ENCODE data around the gene PTPN21. TPM values are rescaled to one million over a fixed set of nuclear protein-coding genes. Genes with fewer than 3 reads are reported as not detected.

Gene PTPN21
- total and polyA plus RNA-seq, 2 experiments from 2014 or later, result 12.0 to 16.7 TPM

DNA sequence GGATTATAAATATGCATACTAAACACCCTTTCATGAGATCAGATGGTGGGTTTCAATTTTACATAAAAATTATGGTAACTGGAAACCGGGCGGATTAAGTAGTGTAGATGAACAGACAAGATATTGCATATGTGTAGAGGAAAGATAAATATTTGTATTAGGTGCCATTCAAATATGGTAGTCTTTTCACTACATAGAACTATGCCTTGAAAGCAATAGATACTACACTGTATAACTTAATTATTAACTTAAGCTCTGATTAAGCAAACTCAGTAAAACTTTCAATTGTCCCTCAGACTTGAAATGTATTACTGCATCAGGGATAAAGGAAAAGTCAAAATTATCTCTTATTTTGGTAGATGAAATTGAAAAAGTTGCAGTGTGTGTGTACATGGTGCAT is 1.9 kb downstream of the PTPN21 start:
- Histone ChIP-seq H3K9me3 (ENCODE audit: low read depth) (no peaks in the 10 kb centered on the region), H3K4me1 (ENCODE audit: low read depth) (peaks cover 19% of the 10 kb centered on the region), H3K4me3 (no peak overlapping the region), H3K27me3 (no peaks in the 10 kb centered on the region), H3K36me3 (peaks cover 3% of the 10 kb centered on the region), H3K27ac (no peak overlapping the region)
- TF ChIP-seq, protein P1, sequence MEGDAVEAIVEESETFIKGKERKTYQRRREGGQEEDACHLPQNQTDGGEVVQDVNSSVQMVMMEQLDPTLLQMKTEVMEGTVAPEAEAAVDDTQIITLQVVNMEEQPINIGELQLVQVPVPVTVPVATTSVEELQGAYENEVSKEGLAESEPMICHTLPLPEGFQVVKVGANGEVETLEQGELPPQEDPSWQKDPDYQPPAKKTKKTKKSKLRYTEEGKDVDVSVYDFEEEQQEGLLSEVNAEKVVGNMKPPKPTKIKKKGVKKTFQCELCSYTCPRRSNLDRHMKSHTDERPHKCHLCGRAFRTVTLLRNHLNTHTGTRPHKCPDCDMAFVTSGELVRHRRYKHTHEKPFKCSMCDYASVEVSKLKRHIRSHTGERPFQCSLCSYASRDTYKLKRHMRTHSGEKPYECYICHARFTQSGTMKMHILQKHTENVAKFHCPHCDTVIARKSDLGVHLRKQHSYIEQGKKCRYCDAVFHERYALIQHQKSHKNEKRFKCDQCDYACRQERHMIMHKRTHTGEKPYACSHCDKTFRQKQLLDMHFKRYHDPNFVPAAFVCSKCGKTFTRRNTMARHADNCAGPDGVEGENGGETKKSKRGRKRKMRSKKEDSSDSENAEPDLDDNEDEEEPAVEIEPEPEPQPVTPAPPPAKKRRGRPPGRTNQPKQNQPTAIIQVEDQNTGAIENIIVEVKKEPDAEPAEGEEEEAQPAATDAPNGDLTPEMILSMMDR (IDR thresholded peaks at IDR 0.05; ENCODE audit: low read depth, low read length), result no peak
- no peak for DNase-seq (ENCODE audit: low read depth in 1 of 2, low spot score in 1 of 2)

DNA sequence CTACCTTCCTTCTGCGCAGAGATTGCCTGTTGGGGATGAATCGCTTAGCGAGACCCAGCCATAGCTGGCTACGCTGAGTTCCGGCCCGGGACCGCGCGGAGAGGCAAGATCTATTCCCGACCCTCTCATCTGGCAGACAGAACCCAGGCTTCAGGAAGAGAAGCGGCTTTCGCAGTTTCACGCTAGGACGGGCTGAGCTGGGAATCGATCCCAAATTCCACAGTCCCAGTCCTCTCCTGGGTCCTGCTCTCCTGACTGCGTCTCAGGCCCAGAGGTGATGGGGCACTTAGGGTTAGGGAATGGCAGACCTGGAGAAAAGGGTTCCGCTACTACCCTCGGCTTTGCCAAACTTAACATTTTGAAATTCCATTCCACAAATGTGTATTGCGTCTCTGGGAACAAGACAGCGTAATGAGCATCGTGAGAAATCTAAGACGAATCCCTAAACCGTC is 2.8 kb downstream of the PTPN21 start:
- peak overlapping the region; percentile 25 for H3K4me3 ChIP-seq
- H3K4me1 ChIP-seq (ENCODE audit: low read depth), result peaks cover 19% of the 10 kb centered on the region
- no peak overlapping the region for H3K27ac ChIP-seq

DNA sequence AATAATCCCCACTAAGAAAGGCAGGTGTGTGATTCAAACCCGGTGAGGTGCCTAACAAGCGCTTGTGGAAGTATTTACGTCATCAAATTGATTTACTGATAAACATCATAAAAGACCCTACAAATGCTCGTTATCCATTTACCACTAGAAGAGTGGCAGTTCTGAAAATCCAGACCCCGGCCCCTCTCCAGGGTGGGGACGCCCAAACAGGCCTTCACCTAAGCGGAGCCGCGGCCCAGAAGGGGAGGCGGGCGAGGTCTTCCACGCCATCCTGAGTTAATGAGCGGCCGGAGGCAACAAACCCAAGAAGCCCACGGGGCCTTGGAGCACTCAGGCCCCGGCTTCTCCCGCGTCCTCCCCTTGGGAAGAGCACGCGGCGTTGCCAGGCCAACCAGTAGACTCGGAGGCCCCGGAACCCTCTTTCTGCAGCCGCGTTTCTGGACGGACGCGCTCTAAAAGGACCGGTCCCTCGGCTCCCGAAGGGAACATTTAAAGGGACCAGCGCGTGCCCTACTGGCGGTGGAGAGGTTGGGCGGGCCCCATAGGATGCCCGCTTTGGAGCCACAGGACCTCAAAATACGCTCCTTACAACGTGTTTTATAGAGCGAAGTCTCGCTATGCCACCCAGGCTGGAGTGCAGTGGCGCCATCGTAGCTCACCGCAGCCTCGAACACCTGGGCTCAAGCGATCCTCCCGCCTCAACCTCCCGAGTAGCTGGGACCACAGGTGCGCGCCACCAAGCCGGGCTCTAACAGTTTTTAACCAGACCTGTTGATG is 3.5 kb downstream of the PTPN21 start:
- Histone ChIP-seq H3K4me3 (peak overlapping the region; percentile 25), H3K9me3 (ENCODE audit: low read depth) (no peaks in the 10 kb centered on the region), H3K4me1 (ENCODE audit: low read depth) (peaks cover 13% of the 10 kb centered on the region), H3K27ac (no peak overlapping the region), H3K27me3 (no peaks in the 10 kb centered on the region), H3K36me3 (peaks cover 9% of the 10 kb centered on the region)
- DNase-seq (ENCODE audit: low read depth in 1 of 2, low spot score in 1 of 2), result peak; percentile 75 to 92
- TF ChIP-seq, protein P1 (IDR thresholded peaks at IDR 0.05; ENCODE audit: low read depth, low read length), result peak; percentile 48

More for the DNA sequence above, 2.8 kb downstream of the PTPN21 start:
- Histone ChIP-seq H3K9me3 (ENCODE audit: low read depth) (no peaks in the 10 kb centered on the region), H3K36me3 (peaks cover 3% of the 10 kb centered on the region), H3K27me3 (no peaks in the 10 kb centered on the region)
- TF ChIP-seq, protein P1 (IDR thresholded peaks at IDR 0.05; ENCODE audit: low read depth, low read length), result no peak
- DNase-seq (ENCODE audit: low read depth in 1 of 2, low spot score in 1 of 2), result peak in 1 of 2 donors; percentile 38

DNA sequence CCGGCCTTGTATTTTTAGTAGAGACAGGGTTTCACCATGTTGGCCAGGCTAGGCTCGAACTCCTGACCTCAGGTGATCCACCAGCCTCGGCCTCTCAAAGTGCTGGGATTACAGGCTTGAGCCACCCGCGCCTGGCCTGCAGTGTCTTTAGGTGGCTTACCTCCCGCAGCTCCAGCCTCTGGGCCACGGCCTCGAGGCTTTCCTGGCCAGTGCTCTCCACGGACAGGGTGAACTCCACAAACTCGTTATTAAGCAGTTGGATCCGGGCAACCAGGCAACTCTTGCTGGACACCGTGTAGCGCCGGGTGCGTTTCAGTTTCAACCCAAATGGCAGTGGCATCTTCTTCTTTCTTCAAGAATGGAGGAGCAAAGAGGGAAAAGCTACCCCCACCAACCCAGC is 4.7 kb downstream of the PTPN21 start:
- Histone ChIP-seq H3K36me3 (peaks cover 12% of the 10 kb centered on the region), H3K27ac (no peak overlapping the region), H3K4me1 (ENCODE audit: low read depth) (peaks cover under 1% of the 10 kb centered on the region), H3K9me3 (ENCODE audit: low read depth) (no peaks in the 10 kb centered on the region), H3K4me3 (no peak overlapping the region), H3K27me3 (no peaks in the 10 kb centered on the region)
- no peak for DNase-seq (ENCODE audit: low read depth in 1 of 2, low spot score in 1 of 2)
- TF ChIP-seq, protein P1 (IDR thresholded peaks at IDR 0.05; ENCODE audit: low read depth, low read length), result no peak

DNA sequence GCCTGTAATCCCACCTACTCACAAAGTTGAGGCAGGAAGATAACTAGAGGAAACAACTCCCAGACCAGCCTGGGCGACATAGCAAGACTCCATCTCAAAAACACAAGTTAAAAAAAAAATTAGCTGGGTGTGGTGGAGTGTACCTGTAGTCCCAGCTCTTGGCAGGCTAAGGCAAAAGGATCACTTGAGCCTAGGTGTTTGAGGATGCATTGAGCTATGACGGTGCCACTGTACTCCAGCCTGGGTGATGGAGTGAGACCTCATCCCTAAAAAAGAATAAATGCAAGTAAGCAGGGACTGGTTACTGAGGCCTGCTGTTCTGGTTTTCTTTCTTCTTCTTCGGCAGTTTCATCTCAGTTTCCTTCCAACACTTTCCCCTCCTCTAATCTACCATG is 7.4 kb downstream of the PTPN21 start:
- Histone ChIP-seq H3K9me3 (ENCODE audit: low read depth) (no peaks in the 10 kb centered on the region), H3K36me3 (peaks cover 13% of the 10 kb centered on the region), H3K4me1 (ENCODE audit: low read depth) (peaks cover 8% of the 10 kb centered on the region), H3K27ac (no peak overlapping the region), H3K4me3 (no peak overlapping the region), H3K27me3 (no peaks in the 10 kb centered on the region)
- no peak for DNase-seq (ENCODE audit: low read depth in 1 of 2, low spot score in 1 of 2)
- TF ChIP-seq, protein P1 (IDR thresholded peaks at IDR 0.05; ENCODE audit: low read depth, low read length), result no peak

Data from cardiac muscle cell (in vitro differentiated cells and primary cell).